Sigmoid colon (tissue), 7 donors: Measurements from ENCODE around the gene B4GALT6. TPM values are rescaled to one million over a fixed set of nuclear protein-coding genes. Genes with fewer than 3 reads are reported as not detected.

Experiments used
- DNase-seq: peaks from one replicate; pipeline ENCODE4 v3.0.0-alpha.2; 2019
- H3K27ac ChIP-seq, 4 donors: fragments of 200-600 bp; sonication (generic); one replicate each; pipeline ENCODE4 v1.5.1; 2016 to 2019; ENCODE audit warnings: mild to moderate bottlenecking in 1 of 4
- H3K27me3 ChIP-seq, 3 donors: fragments of 200-600 bp; sonication (generic); one replicate each; pipeline ENCODE4 v1.5.1; 2019; ENCODE audit warnings: mild to moderate bottlenecking in 1 of 3
- H3K36me3 ChIP-seq, 4 donors: fragments of 200-600 bp; sonication (generic); one replicate each; pipeline ENCODE4 v1.5.1; 2016 to 2019
- H3K4me1 ChIP-seq, 4 donors: fragments of 200-600 bp; sonication (generic); one replicate each; pipeline ENCODE4 v1.5.1; 2017 to 2019
- H3K4me3 ChIP-seq, 4 donors: fragments of 200-600 bp; sonication (generic); one replicate each; pipeline ENCODE4 v1.5.1; 2017 to 2019; ENCODE audit warnings: mild to moderate bottlenecking in 2 of 4, moderate library complexity in 1 of 4
- H3K9me3 ChIP-seq, 4 donors: fragments of 200-600 bp in 3 of 4; sonication (generic) in 3 of 4; one replicate each; pipeline versions ENCODE4 v1.5.1 to v1.6.1; 2013 to 2019
- EP300 ChIP-seq, 4 donors: sonication (generic); formaldehyde crosslinking; IDR thresholded peaks; one replicate each; pipeline ENCODE4 v1.6.1; 2017; ENCODE audit warnings: antibody characterized with exemption in 4 of 4
- POLR2A ChIP-seq, 2 donors: fragments of 450-650 bp; IDR thresholded peaks; one replicate each; pipeline ENCODE4 v1.6.1; 2016; ENCODE audit warnings: antibody characterized with exemption in 2 of 2, mild to moderate bottlenecking in 2 of 2, moderate library complexity in 2 of 2
- POLR2AphosphoS5 ChIP-seq, 4 donors: sonication (generic); formaldehyde crosslinking; IDR thresholded peaks; one replicate each; pipeline ENCODE4 v1.6.1; 2017; ENCODE audit warnings: antibody characterized with exemption in 4 of 4
- WGBS, 2 donors: extraction: QIAGEN DNeasy Blood & Tissue Kit; methylation state at CpG; one replicate each; pipeline ENCODE4 v1.1.7; 2013; 5-methylcytosine and 5-hydroxymethylcytosine counted together
- intact Hi-C: fragments of 100-400 bp; cut with DNase I; formaldehyde crosslinking; loops from one replicate; pipeline ENCODE4 v1.15.1; 2023
- polyA plus RNA-seq, 3 donors: library from polyadenylated mRNA; stranded (reverse); fragments of 200-250 nt; gene quantifications; one replicate each; pipeline ENCODE4 v1.2.3, GENCODE V29; 2013
- total RNA-seq, 4 donors: library from RNA; depleted of rRNA; stranded (reverse); fragments of >200 nt; gene quantifications; one replicate each; pipeline ENCODE4 v1.1.0, GENCODE V29; 2016
- TF ChIP-seq, protein P1 (sequence below), 4 experiments: fragments of 450-650 bp in 3 of 4; fragments of 200-600 bp in 1 of 4; IDR thresholded peaks; one replicate each; pipeline ENCODE4 v1.5.1; 2016 to 2019; ENCODE audit warnings: antibody characterized with exemption in 4 of 4, mild to moderate bottlenecking in 3 of 4, moderate library complexity in 2 of 4
- donor health status: healthy with polysubstance abuse.
- donor health status: Bipolar disorder and iron deficiency.
- donor health status: healthy.

Gene B4GALT6
- total and polyA plus RNA-seq, 7 donors, result 1.2 to 7.8 (median 4.7) TPM; not detected in 1

GRCh38 chr18:31683106-31683505 is 1.3 kb downstream of the B4GALT6 start:
- DNase-seq, result no peak
- H3K4me1 ChIP-seq, result peaks cover 0 to 20% (median 15%) of the 10 kb centered on the region in 4 donors
- peak overlapping the region in 1 of 4 donors; percentile 76 for H3K4me3 ChIP-seq
- 73 to 82% methylated on average over 5 of the region's 5 CpGs for WGBS, 2 donors
- peak overlapping the region in 1 of 4 donors; percentile 73 for H3K27ac ChIP-seq
- no peaks in the 10 kb centered on the region for H3K36me3 ChIP-seq
- H3K9me3 ChIP-seq, result no peaks in the 10 kb centered on the region
- no peak for TF ChIP-seq POLR2AphosphoS5 (IDR thresholded peaks at IDR 0.05)
- TF ChIP-seq, protein P1, sequence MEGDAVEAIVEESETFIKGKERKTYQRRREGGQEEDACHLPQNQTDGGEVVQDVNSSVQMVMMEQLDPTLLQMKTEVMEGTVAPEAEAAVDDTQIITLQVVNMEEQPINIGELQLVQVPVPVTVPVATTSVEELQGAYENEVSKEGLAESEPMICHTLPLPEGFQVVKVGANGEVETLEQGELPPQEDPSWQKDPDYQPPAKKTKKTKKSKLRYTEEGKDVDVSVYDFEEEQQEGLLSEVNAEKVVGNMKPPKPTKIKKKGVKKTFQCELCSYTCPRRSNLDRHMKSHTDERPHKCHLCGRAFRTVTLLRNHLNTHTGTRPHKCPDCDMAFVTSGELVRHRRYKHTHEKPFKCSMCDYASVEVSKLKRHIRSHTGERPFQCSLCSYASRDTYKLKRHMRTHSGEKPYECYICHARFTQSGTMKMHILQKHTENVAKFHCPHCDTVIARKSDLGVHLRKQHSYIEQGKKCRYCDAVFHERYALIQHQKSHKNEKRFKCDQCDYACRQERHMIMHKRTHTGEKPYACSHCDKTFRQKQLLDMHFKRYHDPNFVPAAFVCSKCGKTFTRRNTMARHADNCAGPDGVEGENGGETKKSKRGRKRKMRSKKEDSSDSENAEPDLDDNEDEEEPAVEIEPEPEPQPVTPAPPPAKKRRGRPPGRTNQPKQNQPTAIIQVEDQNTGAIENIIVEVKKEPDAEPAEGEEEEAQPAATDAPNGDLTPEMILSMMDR (IDR thresholded peaks at IDR 0.05), result no peak
- no peak for TF ChIP-seq POLR2A (IDR thresholded peaks at IDR 0.05)
- no peak for TF ChIP-seq EP300 (IDR thresholded peaks at IDR 0.05)
- no peaks in the 10 kb centered on the region for H3K27me3 ChIP-seq
- intact Hi-C loops, result no loop called here

DNA sequence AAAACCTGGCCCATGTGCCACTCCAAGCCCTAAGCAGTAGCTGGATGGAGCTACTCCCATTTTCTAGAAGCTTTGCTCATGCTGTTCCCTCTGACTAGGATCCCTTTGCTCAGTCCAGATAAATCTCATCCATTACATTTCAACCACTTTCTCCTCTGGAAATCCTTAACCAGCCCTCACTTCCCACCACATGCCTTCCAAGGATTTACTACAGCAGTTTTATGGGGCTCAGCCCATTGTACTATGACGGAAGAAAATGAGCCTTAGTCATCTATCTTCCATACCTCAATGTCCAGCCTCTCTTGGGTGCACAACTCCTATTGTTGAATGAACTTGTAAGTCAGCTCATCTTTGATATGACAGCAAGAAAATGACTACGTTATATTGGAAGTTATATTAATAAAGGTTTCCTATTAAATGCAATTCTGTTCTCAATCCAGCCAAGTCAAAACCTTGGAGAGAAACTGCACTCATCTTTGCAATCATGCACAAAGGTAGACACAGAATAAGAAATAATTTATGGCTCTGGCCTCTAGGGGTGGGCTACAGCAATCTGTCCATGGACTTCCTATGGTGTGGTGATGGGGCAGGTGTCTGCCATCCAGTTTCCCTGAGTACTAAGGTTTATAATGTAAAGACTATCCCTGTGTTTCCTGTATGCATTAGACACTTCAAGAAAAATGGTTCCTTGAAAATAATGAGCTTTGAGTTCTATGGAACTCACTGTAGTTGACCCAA is 3.4 kb downstream of the B4GALT6 start:
- no peak for DNase-seq
- Histone ChIP-seq H3K27me3 (no peaks in the 10 kb centered on the region), H3K4me1 (peaks cover 0 to 18% (median 14%) of the 10 kb centered on the region in 4 donors), H3K4me3 (no peak overlapping the region), H3K36me3 (no peaks in the 10 kb centered on the region), H3K9me3 (no peaks in the 10 kb centered on the region), H3K27ac (no peak overlapping the region)
- TF ChIP-seq POLR2A (IDR thresholded peaks at IDR 0.05), result no peak
- TF ChIP-seq EP300 (IDR thresholded peaks at IDR 0.05), result no peak
- TF ChIP-seq POLR2AphosphoS5 (IDR thresholded peaks at IDR 0.05), result no peak
- TF ChIP-seq, protein P1 (IDR thresholded peaks at IDR 0.05), result no peak
- 27 to 71% methylated on average over 2 of the region's 2 CpGs for WGBS, 2 donors
- intact Hi-C loops, result no loop called here

GRCh38 chr18:31680433-31680811 is 4.0 kb downstream of the B4GALT6 start:
- TF ChIP-seq POLR2AphosphoS5 (IDR thresholded peaks at IDR 0.05) (no peak), EP300 (IDR thresholded peaks at IDR 0.05) (no peak), POLR2A (IDR thresholded peaks at IDR 0.05) (no peak)
- TF ChIP-seq, protein P1 (IDR thresholded peaks at IDR 0.05), result no peak
- peak overlapping the region in 1 of 4 donors; percentile 15 for H3K27ac ChIP-seq
- H3K4me1 ChIP-seq, result peaks cover 0 to 12% (median 9%) of the 10 kb centered on the region in 4 donors
- DNase-seq, result no peak
- no peak overlapping the region for H3K4me3 ChIP-seq
- 10 to 50% methylated on average over 1 of the region's 1 CpG for WGBS, 2 donors
- intact Hi-C loops, result no loop called here
- H3K9me3 ChIP-seq, result no peaks in the 10 kb centered on the region
- H3K27me3 ChIP-seq, result no peaks in the 10 kb centered on the region
- H3K36me3 ChIP-seq, result no peaks in the 10 kb centered on the region

GRCh38 chr18:31679791-31680432 is 4.5 kb downstream of the B4GALT6 start:
- peak overlapping the region in 1 of 4 donors; percentile 58 for H3K27ac ChIP-seq
- H3K4me3 ChIP-seq, result no peak overlapping the region
- no peaks in the 10 kb centered on the region for H3K36me3 ChIP-seq
- H3K4me1 ChIP-seq, result peaks cover 0 to 10% (median 8%) of the 10 kb centered on the region in 4 donors
- WGBS, 2 donors, result 88 to 91% methylated on average over 5 of the region's 5 CpGs
- DNase-seq, result no peak
- H3K9me3 ChIP-seq, result no peaks in the 10 kb centered on the region
- TF ChIP-seq EP300 (IDR thresholded peaks at IDR 0.05), result no peak
- TF ChIP-seq, protein P1 (IDR thresholded peaks at IDR 0.05), result no peak
- TF ChIP-seq POLR2AphosphoS5 (IDR thresholded peaks at IDR 0.05), result no peak
- TF ChIP-seq POLR2A (IDR thresholded peaks at IDR 0.05), result no peak
- intact Hi-C loops, result no loop called here
- no peaks in the 10 kb centered on the region for H3K27me3 ChIP-seq
